Measurements from ENCODE around the gene WASF1.

DNA sequence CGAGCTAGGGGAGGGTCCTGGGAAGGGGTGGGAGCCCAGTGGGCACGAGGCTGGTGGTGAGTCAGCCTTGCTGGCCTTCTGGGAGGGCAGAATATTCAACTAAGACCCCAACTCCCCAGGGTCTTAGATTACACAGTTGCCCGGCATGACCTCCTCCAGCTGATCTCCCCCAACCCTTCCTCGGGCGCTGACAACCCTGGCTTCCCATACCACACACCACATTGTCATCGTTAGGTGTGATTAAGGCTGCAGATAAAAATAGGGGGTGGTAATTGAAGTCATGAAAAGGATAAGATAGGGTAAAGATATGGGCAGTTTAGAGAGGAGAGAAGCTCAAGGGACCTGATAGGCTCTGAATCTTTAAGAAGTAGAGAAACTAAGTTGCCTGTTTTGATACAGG, 11.3 kb upstream of the WASF1 start:
- TF ChIP-seq, protein P1, sequence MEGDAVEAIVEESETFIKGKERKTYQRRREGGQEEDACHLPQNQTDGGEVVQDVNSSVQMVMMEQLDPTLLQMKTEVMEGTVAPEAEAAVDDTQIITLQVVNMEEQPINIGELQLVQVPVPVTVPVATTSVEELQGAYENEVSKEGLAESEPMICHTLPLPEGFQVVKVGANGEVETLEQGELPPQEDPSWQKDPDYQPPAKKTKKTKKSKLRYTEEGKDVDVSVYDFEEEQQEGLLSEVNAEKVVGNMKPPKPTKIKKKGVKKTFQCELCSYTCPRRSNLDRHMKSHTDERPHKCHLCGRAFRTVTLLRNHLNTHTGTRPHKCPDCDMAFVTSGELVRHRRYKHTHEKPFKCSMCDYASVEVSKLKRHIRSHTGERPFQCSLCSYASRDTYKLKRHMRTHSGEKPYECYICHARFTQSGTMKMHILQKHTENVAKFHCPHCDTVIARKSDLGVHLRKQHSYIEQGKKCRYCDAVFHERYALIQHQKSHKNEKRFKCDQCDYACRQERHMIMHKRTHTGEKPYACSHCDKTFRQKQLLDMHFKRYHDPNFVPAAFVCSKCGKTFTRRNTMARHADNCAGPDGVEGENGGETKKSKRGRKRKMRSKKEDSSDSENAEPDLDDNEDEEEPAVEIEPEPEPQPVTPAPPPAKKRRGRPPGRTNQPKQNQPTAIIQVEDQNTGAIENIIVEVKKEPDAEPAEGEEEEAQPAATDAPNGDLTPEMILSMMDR (IDR thresholded peaks at IDR 0.05; ENCODE audit: poor library complexity) = no peak
- TF ChIP-seq EZH2phosphoT487 (IDR thresholded peaks at IDR 0.05; ENCODE audit: low read depth, severe bottlenecking, unreplicated experiment) = no peak
